GM12878 (cell line): ENCODE data around the gene OR2AT4. TPM values are rescaled to one million over a fixed set of nuclear protein-coding genes. Genes with fewer than 3 reads are reported as not detected.

Source experiments
- ATAC-seq: fragments of 200-7000 bp; cut with Tn5 transposase; 3 replicates; pipeline ENCODE4 v1.9.1; 2020; ENCODE audit warnings: mild to moderate bottlenecking, moderate library complexity
- BruUV-seq: library from RNA; stranded (reverse); fragments of 400-500 nt; replicated peaks from 2 replicates; lab custom pipeline; 2021; lab: Mats Ljungman, UMichigan
- CTCF ChIA-PET: fragments of 300-600 bp; sonication (Branson Sonifier 250); formaldehyde crosslinking; extraction: SDS; loops from one replicate; lab custom pipeline; 2021; ENCODE audit warnings: inconsistent platforms; lab: Yijun Ruan, JAX
- POLR2A ChIA-PET: fragments of 350-600 bp; formaldehyde crosslinking; extraction: SDS; loops from one replicate; lab custom pipeline; 2021; ENCODE audit warnings: inconsistent platforms; lab: Charles Lee
- RAD21 ChIA-PET: fragments of 300-600 bp; sonication (Branson Sonifier 250); formaldehyde crosslinking; loops from one replicate; lab custom pipeline; 2023; ENCODE audit warnings: antibody characterized with exemption; ENCODE audit not compliant: unreplicated experiment; lab: Charles Lee
- SMC1A ChIA-PET: fragments of 300-600 bp; sonication (Branson Sonifier 250); formaldehyde crosslinking; loops from one replicate; lab custom pipeline; 2023; ENCODE audit not compliant: unreplicated experiment, uncharacterized antibody; lab: Charles Lee
- DNase-seq: peaks from one replicate; pipeline ENCODE4 v3.0.0-alpha.2; 2011; ENCODE audit warnings: low read depth, low spot score
- FAIRE-seq: peaks from 3 replicates; lab custom pipeline; 2011; peaks lifted over from hg19 to GRCh38; lab: Jason Lieb, UNC
- H2AFZ ChIP-seq: 2 replicates; pipeline ENCODE4 v1.6.0; 2011; ENCODE audit warnings: low read depth, low read length, control low read depth; ENCODE audit not compliant: control insufficient read depth
- H3K27ac ChIP-seq: 2 replicates; pipeline ENCODE4 v1.5.1; 2011; ENCODE audit warnings: control low read depth; ENCODE audit not compliant: control insufficient read depth, insufficient read depth
- H3K27me3 ChIP-seq, 2 experiments: replicated peaks in 1 of 2; 2 replicates each; pipeline versions ENCODE4 v1.6.0 to v1.6.1; 2011; ENCODE audit warnings: low read length in 1 of 2; ENCODE audit not compliant: control insufficient read depth in 2 of 2, insufficient read depth in 2 of 2
- H3K36me3 ChIP-seq, 2 experiments: 2 replicates each; pipeline ENCODE4 v1.5.1; 2011; ENCODE audit warnings: low read length in 1 of 2; ENCODE audit not compliant: control insufficient read depth in 2 of 2, insufficient read depth in 2 of 2
- H3K4me1 ChIP-seq: 2 replicates; pipeline ENCODE4 v1.6.1; 2011; ENCODE audit warnings: mild to moderate bottlenecking, low read length, moderate library complexity, mixed read lengths; ENCODE audit not compliant: control insufficient read depth, insufficient read depth
- H3K4me2 ChIP-seq: 2 replicates; pipeline ENCODE4 v1.6.0; 2011; ENCODE audit warnings: control low read depth; ENCODE audit not compliant: control insufficient read depth, insufficient read depth
- H3K4me3 ChIP-seq: fragments of 200-600 bp; sonication (generic); 2 replicates; pipeline ENCODE4 v1.5.1; 2016
- H3K79me2 ChIP-seq: 2 replicates; pipeline ENCODE4 v1.6.0; 2011; ENCODE audit warnings: low read length; ENCODE audit not compliant: control insufficient read depth, insufficient read depth
- H3K9ac ChIP-seq: 2 replicates; pipeline ENCODE4 v1.8.0; 2011; ENCODE audit warnings: low read length, control low read depth, mixed read lengths; ENCODE audit not compliant: control insufficient read depth, insufficient read depth
- H3K9me3 ChIP-seq: replicated peaks from 3 replicates; pipeline ENCODE4 v1.5.1; 2011; ENCODE audit warnings: mild to moderate bottlenecking, low read length; ENCODE audit not compliant: control insufficient read depth, insufficient read depth
- H4K20me1 ChIP-seq: 2 replicates; pipeline ENCODE4 v1.6.0; 2011; ENCODE audit not compliant: control insufficient read depth, insufficient read depth
- MEF2B ChIP-seq: fragments of 450-650 bp; IDR thresholded peaks from 2 replicates; pipeline ENCODE4 v1.6.1; 2018; ENCODE audit warnings: mild to moderate bottlenecking, moderate library complexity; ENCODE audit not compliant: partially characterized antibody, poor library complexity, severe bottlenecking
- ZNF687 ChIP-seq: fragments of 450-650 bp; IDR thresholded peaks from 2 replicates; pipeline ENCODE4 v1.6.1; 2017; ENCODE audit warnings: mild to moderate bottlenecking, moderate library complexity
- WGBS: methylation state at CpG from one replicate; pipeline ENCODE4 v1.1.6; 2016; ENCODE audit warnings: low lambda C conversion rate; ENCODE audit not compliant: insufficient replicate concordance, insufficient coverage; ENCODE audit errors: missing lambda C conversion rate; 5-methylcytosine and 5-hydroxymethylcytosine counted together
- in situ Hi-C: fragments of 300-500 bp; cut with MboI; formaldehyde crosslinking; loops from 9 replicates; pipeline ENCODE4 v1.14.3; 2018; ENCODE audit warnings: mixed read lengths
- intact Hi-C: fragments of 100-400 bp; cut with micrococcal nuclease; formaldehyde crosslinking; loops from one replicate; pipeline ENCODE4 v1.14.2; 2022; ENCODE audit not compliant: unreplicated experiment
- polyA plus RNA-seq, 11 experiments: library from polyadenylated mRNA; depleted of rRNA in 4 of 11; unstranded in 6 of 11; stranded (reverse) in 5 of 11; fragments of >200 nt; fragmentation: Nextera tagmentation in 4 of 11; fragmentation: Illumina TruSeq in 1 of 11; extraction: Ambion mirVana in 4 of 11; extraction: Trizol in 1 of 11; gene quantifications; 1 replicate in 1 of 11; 2 replicates in 10 of 11; pipeline versions ENCODE4 v1.2.1 to v1.2.3, GENCODE V29; 2011 to 2016; ENCODE audit warnings: inconsistent platforms in 2 of 11, missing spikeins in 2 of 11, low read depth in 1 of 11
- total RNA-seq, 4 experiments: library from RNA; depleted of rRNA in 3 of 4; stranded (reverse); fragments of >200 nt in 3 of 4; fragmentation: Illumina TruSeq in 1 of 4; extraction: Trizol in 1 of 4; gene quantifications; 2 replicates each; pipeline versions ENCODE4 v1.2.1 to v1.2.3, GENCODE V29; 2013 to 2021

The OR2AT4 gene
- total and polyA plus RNA-seq, 10 of the 15 experiments (the other 5 are each of a cell fraction or from before 2014, with no cell fraction given) = 0.01 TPM; not detected in 9

- 35% methylated on average over 5 of the region's 5 CpGs for WGBS
- ATAC-seq (peak; percentile 47), FAIRE-seq (no peak), DNase-seq (no peak)
- TF ChIP-seq ZNF687 (no peak), MEF2B (peak; percentile 37)
- Histone ChIP-seq H3K27ac (0 out of 2 replicates have a peak overlapping the region, but pooled peaks have one; percentile 17), H3K4me1 (peaks cover 18% of the 10 kb centered on the region), H3K9ac (no peak overlapping the region), H3K36me3 (no peaks in the 10 kb centered on the region), H3K4me3 (no peak overlapping the region), H2AFZ (no peak overlapping the region), H3K9me3 (no peaks in the 10 kb centered on the region; the same call in 1 of the 3 replicates), H3K79me2 (no peaks in the 10 kb centered on the region), H3K27me3 (no peaks in the 10 kb centered on the region), H3K4me2 (no peak overlapping the region), H4K20me1 (no peaks in the 10 kb centered on the region)
- intact Hi-C loops (loop anchor here (5.0 kb wide), 1 partner anchor 51 kb away; no protein-coding TSS in a partner anchor), in situ Hi-C loops (no loop called here)
- no TSS peak for BruUV-seq
- ChIA-PET POLR2A (no interaction called here), RAD21 (interaction anchor here (1.0 to 1.5 kb wide), 2 partner anchors 28 to 122 kb away, joined by 3 to 4 read pairs; no protein-coding TSS in a partner anchor), CTCF (interaction anchor here (0.9 to 1.8 kb wide), 3 partner anchors 29 to 197 kb away, joined by 3 to 5 read pairs (median 3); no protein-coding TSS in a partner anchor), SMC1A (interaction anchor here (3.7 kb wide), 1 partner anchor 51 kb away, joined by 20 read pairs; no protein-coding TSS in a partner anchor)
Observed at GRCh38 chr11:75051043-75051442, 45.6 kb downstream of the OR2AT4 start.
